Effector memory CD4-positive, alpha-beta T cell (primary cell): ENCODE measurements around the gene ATOSB.

Experiments used
- DNase-seq, 3 donors: peaks; one replicate each; pipeline ENCODE4 v3.0.0-alpha.2; 2020
- H3K27ac ChIP-seq: 2 replicates; pipeline ENCODE4 v1.7.0; 2013; ENCODE audit warnings: mild to moderate bottlenecking, low read length, moderate library complexity; ENCODE audit not compliant: insufficient read depth, poor library complexity, severe bottlenecking
- H3K27me3 ChIP-seq: replicated peaks from 2 replicates; pipeline ENCODE4 v1.7.0; 2013; ENCODE audit warnings: mild to moderate bottlenecking, low read length; ENCODE audit not compliant: insufficient read depth, control insufficient read depth, poor library complexity, severe bottlenecking
- H3K36me3 ChIP-seq: 2 replicates; pipeline ENCODE4 v1.7.0; 2013; ENCODE audit warnings: mild to moderate bottlenecking, low read length, moderate library complexity; ENCODE audit not compliant: control insufficient read depth, insufficient read depth
- H3K4me1 ChIP-seq: 2 replicates; pipeline ENCODE4 v1.7.0; 2013; ENCODE audit warnings: low read length, mild to moderate bottlenecking; ENCODE audit not compliant: control insufficient read depth, insufficient read depth, poor library complexity, severe bottlenecking
- H3K4me3 ChIP-seq: 2 replicates; pipeline ENCODE4 v1.7.0; 2013; ENCODE audit warnings: low read length, low read depth, mild to moderate bottlenecking; ENCODE audit not compliant: insufficient read depth, poor library complexity, severe bottlenecking
- H3K9me3 ChIP-seq: 2 replicates; pipeline ENCODE4 v1.7.0; 2013; ENCODE audit warnings: mild to moderate bottlenecking, low read length, moderate library complexity; ENCODE audit not compliant: control insufficient read depth

ATOSB gene

DNA sequence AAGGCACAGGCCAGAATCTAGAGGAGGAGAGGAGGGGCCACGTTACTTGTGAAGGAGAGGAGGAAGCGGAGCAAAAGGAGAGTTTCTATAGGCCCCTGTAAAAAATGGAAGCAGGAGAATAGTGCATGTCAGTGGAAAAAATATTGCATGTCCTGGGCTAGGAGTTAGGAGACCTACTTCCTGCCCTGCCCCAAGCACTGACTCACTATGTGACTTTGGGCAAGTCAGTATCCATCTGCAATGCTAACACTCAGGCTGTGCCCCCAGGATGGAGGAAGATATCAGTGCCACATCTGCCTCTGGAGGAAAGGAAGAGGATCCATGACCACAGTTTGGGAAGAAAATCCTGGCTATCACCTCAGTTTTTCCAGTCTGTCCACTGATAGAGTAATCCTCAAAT is 26.2 kb downstream of the ATOSB start:
- H3K27me3 ChIP-seq = no peaks in the 10 kb centered on the region
- no peak for DNase-seq
- no peak overlapping the region for H3K4me3 ChIP-seq
- no peak overlapping the region for H3K27ac ChIP-seq
- no peaks in the 10 kb centered on the region for H3K9me3 ChIP-seq
- peaks cover 70% of the 10 kb centered on the region for H3K36me3 ChIP-seq
- H3K4me1 ChIP-seq = no peaks in the 10 kb centered on the region

DNA sequence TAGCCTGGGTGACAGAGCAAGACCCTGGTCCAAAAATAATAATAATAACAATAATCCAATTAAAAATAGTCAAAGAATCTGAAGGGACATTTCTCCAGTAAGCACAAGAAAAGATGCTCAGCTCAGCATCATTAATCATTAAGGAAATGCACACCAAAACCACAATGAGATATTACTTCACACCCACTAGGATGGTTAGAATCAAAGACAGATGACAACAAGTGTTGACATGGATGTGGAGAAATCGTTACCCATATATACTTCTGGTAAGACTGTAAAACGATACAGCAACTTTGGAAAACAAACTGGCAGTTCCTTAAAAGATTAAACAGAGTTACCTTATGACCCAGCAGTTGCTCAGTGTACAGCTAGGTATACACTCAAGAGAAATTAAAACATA is 30.6 kb downstream of the ATOSB start:
- DNase-seq = no peak
- Histone ChIP-seq H3K36me3 (peaks cover 28% of the 10 kb centered on the region), H3K27me3 (no peaks in the 10 kb centered on the region), H3K4me3 (no peak overlapping the region), H3K9me3 (no peaks in the 10 kb centered on the region), H3K27ac (no peak overlapping the region), H3K4me1 (peaks cover 5% of the 10 kb centered on the region)

DNA sequence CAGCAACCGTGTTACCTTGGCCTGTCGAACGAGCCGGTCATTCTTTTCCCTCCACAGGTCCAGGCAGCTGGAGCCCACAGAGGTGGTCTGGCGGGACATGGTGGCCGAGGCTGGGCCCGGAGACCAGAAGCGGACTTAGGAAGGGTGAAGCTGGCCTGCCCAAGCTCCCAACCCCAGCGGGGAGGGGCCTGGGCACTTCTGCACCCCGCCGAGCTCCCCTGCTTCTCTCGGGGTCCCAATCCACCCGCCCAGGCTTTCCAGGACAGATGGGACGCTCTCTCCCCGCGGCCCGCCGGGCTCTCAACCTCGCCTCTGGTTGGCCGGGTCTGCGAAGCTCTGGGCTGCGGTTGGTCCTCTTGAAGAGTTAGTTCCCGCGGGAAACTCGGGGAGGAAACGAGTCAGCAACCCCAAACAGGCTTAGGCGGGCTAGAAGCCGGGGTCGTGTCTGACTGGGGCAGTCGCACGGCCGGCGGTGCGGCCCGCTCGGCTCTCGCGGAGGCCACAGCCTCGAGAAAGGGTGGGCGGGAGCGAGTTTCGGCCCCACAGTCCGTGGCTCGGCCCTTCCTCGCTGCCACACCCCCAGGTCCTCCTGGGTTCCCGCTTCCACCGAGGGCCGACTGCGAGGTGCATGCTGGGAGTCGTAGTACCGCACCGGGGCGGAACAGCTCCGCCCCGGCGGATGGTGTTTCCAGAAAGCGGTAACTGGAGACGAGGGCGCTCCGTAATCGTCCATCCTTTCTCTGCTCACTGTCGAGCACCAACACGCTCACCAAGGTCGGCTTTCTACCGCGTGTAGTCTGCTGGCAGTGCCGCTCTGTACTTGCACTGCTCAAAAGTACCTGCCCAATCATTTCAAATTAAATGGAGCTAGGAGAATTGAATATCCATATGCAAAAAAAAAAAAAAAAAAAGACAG is 36.0 kb downstream of the ATOSB start, which contains the start of gene FANCG:
Gene FANCG (minus strand): TSS at position 517 of the 916 bp plus-strand sequence. CDS start 418 bp downstream, at position 99.
- Histone ChIP-seq H3K4me1 (peaks cover 6% of the 10 kb centered on the region), H3K4me3 (peak within 1 kb of the TSS; percentile 89), H3K36me3 (no peaks in the 10 kb centered on the region), H3K27ac (peak within 1 kb of the TSS; percentile 73), H3K9me3 (no peaks in the 10 kb centered on the region), H3K27me3 (no peaks in the 10 kb centered on the region)
- peak; percentile 57 to 75 (median 72) for DNase-seq

DNA sequence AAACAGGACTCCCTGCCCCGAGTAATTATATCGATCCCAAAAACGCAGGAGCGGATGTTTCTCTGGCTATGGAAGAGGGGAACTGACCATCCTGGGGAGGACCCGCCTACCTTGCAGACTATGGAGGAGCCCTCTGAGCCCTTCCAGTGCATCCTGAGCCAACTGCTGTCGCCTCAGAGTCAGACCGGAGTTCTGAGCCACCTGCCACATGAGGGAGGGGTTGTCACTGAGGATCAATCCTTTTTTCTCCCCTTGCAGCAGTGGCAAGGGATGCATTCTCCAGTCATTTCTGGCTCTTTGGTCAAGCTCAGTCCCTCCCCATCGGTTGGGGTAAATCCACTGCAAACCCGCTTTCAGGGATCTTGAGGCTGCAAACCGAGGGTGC is 36.6 kb downstream of the ATOSB start:
- DNase-seq = no peak
- Histone ChIP-seq H3K4me1 (peaks cover 6% of the 10 kb centered on the region), H3K36me3 (no peaks in the 10 kb centered on the region), H3K27ac (peak overlapping the region; percentile 73), H3K4me3 (peak overlapping the region; percentile 89), H3K9me3 (no peaks in the 10 kb centered on the region), H3K27me3 (no peaks in the 10 kb centered on the region)

DNA sequence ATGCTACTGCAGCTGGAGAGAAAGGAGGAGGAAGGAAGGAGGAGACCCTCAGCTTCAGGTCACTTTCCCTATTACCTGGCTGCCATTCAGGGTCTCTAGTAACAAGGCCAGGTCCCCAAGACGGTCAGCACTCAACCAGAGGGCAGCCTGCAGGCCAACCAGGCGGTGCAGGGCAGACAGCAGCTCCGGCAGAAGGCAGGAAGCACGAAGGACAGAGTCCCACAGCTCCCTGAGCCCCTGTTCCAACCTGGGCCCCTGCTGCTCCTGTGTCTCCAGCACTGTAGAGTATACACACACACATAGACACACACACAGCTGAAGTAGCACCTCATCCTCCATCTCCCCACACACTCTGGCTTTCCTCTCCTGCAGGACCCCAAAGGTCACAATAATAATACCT is 37.6 kb downstream of the ATOSB start:
- peaks cover 7% of the 10 kb centered on the region for H3K4me1 ChIP-seq
- H3K36me3 ChIP-seq = no peaks in the 10 kb centered on the region
- H3K9me3 ChIP-seq = no peaks in the 10 kb centered on the region
- DNase-seq = no peak
- no peak overlapping the region for H3K27ac ChIP-seq
- H3K4me3 ChIP-seq = no peak overlapping the region
- H3K27me3 ChIP-seq = no peaks in the 10 kb centered on the region

DNA sequence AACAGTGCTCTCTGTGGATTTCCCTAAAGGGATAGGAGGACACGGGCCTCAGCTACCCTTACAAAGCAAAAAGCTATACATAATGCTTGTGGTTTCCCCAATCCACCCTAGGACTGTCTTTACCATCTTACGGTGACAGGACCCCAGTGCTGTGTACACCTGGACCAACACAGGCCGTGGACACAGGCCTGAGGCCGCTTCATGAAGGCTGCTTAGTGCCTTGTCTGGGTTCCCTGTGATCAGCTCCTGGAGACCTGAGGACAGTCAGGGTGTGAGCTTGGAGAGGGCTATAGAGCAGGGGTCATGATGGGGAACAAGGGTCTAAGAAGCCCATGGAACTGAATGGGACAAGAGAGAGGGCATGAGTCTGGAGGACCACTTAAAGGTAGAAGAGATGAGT is 38.8 kb downstream of the ATOSB start:
- no peak for DNase-seq
- Histone ChIP-seq H3K36me3 (no peaks in the 10 kb centered on the region), H3K27me3 (no peaks in the 10 kb centered on the region), H3K4me1 (peaks cover 10% of the 10 kb centered on the region), H3K9me3 (no peaks in the 10 kb centered on the region), H3K4me3 (no peak overlapping the region), H3K27ac (no peak overlapping the region)

DNA sequence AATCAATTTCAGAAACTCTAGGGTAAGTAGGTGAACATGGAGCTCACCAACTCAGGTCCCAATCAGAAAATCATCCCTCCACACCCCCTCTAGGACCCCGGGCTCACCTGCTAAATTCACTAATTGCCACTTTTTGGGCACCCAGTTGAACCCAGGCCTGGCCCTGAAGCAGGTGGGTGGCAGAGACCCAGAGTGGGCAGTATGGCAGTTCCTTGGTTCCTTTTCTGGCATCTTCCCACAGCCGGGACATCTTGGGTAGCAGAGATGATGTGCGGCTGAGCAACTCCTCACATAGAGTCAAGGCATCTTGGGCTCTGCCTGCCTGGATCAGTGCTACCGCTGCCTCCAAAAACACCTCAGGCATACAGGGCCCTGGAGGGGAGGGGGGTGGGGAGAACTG is 40.3 kb downstream of the ATOSB start:
- no peaks in the 10 kb centered on the region for H3K36me3 ChIP-seq
- DNase-seq = no peak
- no peak overlapping the region for H3K27ac ChIP-seq
- peaks cover 15% of the 10 kb centered on the region for H3K4me1 ChIP-seq
- H3K27me3 ChIP-seq = no peaks in the 10 kb centered on the region
- no peak overlapping the region for H3K4me3 ChIP-seq
- H3K9me3 ChIP-seq = no peaks in the 10 kb centered on the region

DNA sequence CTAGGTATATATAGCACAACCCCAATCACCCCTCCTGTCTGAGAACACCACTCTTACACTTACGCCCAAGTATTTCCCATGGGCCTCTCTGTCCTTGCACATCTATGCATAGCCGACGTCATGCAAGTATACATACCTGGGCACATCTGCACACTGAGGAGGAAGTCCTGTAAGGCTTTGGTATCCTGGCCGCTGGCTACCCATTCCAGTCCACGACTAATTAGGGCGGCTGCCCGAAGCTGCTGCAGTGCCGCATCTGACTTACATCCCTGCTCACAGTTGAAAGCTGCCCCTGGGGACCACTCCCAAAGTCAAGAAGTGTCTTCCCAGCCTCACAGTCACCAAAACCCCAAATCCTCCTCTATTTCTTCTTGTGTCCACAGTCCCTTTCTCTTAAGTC is 40.9 kb downstream of the ATOSB start:
- no peak for DNase-seq
- Histone ChIP-seq H3K4me3 (no peak overlapping the region), H3K27ac (no peak overlapping the region), H3K4me1 (peaks cover 16% of the 10 kb centered on the region), H3K36me3 (no peaks in the 10 kb centered on the region), H3K9me3 (no peaks in the 10 kb centered on the region), H3K27me3 (no peaks in the 10 kb centered on the region)

DNA sequence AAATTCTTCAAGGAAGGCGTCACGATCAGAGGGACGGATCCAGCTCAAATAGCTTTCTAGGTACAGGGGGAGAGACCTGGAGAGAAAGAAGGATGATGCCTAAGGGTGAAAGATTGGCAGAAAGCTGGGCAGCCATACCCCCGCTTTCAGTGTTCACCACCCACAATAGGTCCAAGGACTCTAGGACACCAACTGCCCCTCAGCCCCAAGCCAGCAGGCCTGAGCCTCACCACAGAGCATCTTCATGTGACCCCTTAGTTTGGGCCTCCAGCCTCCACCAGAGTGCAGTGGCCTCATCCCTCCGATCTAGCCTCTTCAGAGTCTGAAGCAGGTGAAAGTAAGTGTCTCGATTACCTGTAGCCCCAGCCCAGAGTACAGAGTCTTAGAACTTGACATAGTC is 41.5 kb downstream of the ATOSB start:
- Histone ChIP-seq H3K27me3 (no peaks in the 10 kb centered on the region), H3K36me3 (no peaks in the 10 kb centered on the region), H3K4me1 (peaks cover 23% of the 10 kb centered on the region), H3K4me3 (no peak overlapping the region), H3K9me3 (no peaks in the 10 kb centered on the region), H3K27ac (no peak overlapping the region)
- DNase-seq = no peak

DNA sequence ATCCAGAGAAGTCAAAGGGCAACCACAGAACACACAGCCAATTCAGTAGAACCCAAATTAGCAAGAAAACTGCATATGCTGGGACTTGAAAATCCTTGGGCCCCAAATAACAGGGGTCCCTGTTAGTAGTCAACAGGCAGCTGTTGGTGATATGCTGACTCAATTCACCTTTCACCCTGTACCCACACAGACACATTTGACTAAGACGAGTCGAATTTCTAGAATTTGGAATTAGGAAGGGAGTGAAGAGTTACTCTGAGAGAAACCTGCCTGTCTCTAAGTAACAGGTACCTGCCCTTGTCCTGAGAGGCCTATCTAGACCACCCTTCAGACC is 42.4 kb downstream of the ATOSB start:
- no peaks in the 10 kb centered on the region for H3K9me3 ChIP-seq
- no peaks in the 10 kb centered on the region for H3K27me3 ChIP-seq
- H3K4me3 ChIP-seq = peak overlapping the region; percentile 24
- H3K4me1 ChIP-seq = peaks cover 29% of the 10 kb centered on the region
- peak overlapping the region; percentile 95 for H3K27ac ChIP-seq
- DNase-seq = no peak
- no peaks in the 10 kb centered on the region for H3K36me3 ChIP-seq
